NCI-H748 treated with DMSO at 0.1 percent for 48 hours (cell line): ENCODE data around the gene BCLAF1.
"Not testable (repeated sequence)": the region's sequence is repeated elsewhere in the genome, so short reads cannot be mapped to it uniquely, and the experiment has no call there.

ENCODE experiments used
- DNase-seq: peaks from one replicate; lab custom pipeline; 2025; lab: John Stamatoyannopoulos, UW

Gene BCLAF1

DNA sequence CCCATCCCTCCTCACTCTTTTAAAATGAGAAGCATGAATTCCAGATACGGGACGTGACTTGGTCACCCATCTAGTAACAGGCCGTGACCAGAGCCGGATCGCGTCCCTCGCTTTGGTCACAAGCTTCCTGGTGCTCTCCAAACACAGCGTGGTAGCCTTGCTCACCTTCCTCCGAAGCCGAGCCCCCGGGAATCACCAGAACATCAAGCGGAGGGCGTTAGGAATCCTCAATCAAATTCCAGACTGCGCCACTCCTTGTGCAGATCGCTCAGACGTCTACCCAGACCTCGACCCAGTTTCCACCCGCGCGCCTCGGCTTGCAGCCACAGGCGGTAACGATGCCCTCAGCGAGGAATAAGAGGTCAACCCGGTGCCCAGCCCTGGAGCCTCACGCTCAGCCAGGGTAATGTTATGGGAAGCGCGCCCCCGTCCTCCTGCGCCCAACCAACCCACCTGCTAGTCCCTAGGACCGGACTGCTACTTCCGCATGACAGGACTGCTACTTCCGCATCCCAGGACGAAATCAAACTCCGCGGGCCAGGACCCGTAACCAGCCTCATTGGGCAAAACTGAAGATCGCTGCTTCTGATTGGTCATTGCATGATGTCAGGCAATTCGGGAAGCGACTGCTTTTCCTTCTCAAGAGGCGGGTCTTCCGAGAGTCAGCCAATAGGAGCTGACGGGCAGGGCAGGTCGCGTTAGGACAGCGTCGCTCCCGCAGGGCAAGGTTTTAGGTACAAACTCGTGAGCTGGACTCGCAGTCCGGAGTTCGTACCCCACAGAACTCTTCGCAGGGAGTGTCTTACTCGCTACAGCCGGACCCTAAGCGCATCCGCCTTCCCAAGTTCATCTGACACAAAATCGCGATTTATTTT, 39.6 kb downstream of the BCLAF1 start, which contains the start of gene MTFR2:
Gene MTFR2 (minus strand): TSS at position 501 of the 875 bp plus-strand sequence. CDS start 1,212 bp downstream, outside the sequence.
- peak; percentile 96 for DNase-seq

DNA sequence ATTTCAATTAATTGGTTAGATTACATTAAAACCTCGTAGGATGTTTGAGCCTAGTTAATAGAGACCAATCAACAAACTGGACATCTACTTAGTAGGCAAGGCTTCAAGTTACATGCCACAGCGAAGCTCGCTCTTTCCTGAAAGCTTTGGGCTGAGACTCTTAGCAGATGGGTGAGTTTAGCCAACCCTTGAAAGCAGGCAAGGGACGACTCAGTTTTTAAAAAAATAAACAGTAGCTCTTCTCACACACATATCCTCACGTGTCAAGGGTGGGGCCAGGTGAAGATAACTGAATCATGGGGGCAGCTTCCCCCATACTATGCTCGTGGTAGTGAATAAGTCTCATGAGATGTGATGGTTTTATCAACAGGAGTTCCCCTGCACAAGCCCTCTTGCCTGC, 40.3 kb downstream of the BCLAF1 start:
- DNase-seq = no peak

DNA sequence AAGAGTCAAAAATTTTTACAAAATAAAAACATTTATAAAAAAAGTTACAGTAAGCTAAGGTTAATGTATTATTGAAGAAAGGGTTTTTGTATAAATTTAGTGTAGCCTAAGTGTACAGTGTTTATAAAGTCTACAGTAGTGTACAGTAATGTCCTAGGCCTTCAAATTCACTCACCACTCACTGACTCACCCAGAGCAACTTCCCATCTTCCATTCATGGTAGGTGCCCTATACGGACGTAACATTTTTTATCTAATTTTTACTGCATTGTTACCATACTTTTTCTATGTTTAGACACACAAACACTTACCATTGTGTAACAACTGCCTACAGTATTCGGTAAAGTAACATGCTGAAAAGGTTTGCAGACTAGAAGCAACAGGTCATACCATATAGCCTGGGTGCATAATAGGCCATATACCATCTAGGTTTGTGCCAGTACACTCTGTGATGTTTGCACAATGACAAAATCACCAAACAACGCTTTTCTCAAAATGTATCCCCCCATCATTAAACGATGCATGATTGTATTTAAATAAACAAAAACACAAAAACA, 45.5 kb downstream of the BCLAF1 start:
- no peak for DNase-seq

DNA sequence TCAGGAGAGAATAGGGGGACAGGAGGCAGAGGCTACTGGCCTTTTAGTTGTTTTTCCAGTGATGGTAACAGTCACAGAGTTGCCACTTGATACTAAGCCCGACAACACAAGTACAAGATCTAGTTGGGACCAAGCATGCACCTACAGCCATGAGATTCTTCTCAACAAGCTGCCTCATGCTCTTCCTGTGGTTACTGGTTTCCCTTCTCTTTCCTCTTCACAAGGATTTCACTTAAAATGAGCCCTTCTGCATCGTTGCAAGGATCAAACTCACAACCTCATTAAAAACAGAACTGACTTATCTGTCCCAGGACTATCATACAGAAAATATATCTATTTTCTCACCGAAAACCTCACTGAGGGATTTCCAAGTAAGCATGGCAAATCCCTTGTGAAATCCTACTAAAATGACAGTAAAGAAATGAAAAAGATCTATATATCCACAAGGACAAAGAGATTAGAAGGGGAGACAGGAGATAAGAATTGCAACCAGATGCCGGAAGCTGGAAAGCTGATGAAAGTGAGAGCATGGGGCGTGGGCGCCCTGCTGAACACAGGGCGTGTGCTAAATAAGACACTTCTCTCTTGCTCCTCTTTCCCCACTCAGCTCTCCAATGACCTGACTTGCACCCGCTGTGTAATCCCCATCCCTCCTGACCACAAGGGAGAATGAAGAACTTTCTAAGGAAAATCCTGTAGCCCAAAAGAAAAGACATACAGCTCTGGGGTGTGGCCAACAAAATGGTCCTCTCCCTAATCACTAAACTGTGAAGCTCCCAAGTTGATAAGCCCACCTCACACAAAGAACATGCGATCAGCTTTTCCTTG, 53.0 kb downstream of the BCLAF1 start:
- no peak for DNase-seq

DNA sequence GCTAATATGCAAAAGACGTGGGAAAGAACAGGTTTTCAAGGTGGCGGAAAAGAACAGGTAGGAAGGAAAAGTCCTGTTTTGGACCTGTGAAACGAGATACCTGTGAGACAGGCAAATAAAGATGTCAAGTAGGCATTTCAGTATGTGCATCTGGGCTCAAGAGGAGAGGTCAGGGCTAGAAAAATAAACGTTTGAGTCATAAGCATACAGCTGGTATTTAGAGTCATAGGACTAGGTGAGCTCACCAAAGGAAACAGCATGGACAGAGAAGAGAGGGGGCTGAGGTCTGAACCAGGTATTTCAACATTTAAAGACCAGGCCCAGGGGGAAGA, 54.4 kb downstream of the BCLAF1 start:
- DNase-seq = no peak

DNA sequence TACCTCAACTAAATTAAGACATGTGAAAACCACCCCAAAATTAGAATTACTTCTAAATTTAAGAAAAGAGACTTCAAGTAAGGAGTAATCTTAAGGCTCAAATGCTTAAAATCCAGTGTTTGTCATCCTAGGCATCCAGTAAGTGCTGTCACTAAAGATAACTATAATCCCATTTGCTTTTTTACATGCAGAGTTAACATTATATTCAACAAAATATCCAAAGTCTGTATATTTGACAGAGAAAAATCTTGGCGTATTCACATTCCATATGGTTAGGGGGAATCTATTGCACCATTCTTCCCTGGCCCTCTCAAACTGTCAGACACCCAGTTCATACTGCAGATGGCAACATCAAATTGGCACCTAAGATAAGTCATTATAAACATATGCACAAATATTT, 56.9 kb downstream of the BCLAF1 start:
- no peak for DNase-seq

DNA sequence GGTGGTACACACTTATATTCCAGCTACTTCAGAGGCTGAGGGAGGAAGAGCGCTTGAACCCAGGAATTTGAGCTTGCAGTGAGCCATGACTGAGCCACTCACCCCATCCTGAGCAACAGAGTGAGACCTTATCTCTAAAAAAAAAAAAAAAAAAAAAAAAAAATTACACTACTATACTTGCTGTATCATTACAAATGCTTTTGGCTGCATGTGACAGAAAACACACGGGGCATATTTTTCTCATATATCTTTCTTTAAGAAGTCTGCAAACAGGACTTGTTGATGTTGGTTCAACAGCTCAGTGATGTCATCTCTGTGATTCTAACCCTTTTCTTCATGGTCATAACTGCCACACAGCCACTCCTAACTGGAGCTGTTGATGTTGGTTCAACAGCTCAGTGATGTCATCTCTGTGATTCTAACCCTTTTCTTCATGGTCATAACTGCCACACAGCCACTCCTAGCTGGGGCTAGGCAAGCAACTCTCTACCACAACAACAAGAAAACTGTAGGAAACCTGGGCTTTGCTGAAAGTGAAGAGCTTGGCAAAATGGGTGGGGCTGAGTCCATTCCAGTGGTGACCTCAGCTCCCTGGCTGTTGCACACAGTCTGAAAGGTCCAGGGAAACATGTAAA, 59.3 kb downstream of the BCLAF1 start:
- DNase-seq = no peak

DNA sequence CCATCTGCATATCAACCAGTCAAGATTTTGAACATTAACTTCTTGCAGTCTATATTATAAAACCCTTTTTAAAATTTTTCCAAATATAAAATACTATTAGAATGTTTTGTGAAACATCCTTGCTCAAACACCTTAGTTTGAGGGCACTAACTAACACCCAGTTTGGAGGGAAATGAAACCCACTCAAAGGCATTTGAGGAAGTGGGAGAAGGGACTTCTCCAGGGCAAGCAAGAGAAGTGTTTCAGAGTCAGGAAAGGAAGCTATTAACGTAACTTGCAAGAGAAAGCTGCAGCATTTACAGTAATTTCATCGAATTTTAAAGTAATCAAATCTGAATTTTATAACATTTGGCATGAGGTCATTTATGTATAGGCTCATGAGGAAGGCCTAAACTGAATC, 60.8 kb downstream of the BCLAF1 start:
- DNase-seq = no peak

DNA sequence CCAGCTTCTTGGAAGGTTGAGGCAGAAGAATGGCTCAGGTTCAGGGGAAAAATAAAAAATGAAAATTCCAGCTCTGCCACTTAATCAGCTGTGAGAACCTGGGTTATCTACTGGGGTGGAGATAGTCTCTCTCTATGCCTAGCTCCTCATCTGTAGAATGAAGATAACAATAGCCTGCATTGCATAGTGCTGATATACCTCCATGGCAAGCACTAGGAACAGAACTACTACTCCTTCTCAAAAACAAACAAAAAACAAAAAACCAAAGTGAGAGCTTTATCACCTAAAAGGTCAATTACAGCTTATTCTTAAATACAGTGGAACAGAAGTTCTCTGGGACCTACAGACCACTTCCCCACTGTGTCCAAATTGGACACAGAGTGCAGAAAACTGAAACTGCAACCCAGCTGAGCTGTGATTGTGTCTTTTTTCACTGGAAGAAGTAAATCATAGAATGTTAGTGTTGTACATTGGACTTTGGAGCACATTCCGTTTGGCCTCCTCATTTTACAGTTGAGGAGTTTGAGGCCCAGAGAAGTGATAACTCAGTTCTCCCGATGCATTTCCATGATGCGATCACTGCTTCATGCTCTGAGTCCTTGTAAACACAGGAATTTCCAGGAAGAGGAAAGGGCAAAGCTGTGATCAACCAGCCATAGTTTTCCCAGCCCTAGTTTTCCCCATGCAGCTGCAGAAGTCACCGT, 62.8 kb downstream of the BCLAF1 start:
- no peak for DNase-seq

DNA sequence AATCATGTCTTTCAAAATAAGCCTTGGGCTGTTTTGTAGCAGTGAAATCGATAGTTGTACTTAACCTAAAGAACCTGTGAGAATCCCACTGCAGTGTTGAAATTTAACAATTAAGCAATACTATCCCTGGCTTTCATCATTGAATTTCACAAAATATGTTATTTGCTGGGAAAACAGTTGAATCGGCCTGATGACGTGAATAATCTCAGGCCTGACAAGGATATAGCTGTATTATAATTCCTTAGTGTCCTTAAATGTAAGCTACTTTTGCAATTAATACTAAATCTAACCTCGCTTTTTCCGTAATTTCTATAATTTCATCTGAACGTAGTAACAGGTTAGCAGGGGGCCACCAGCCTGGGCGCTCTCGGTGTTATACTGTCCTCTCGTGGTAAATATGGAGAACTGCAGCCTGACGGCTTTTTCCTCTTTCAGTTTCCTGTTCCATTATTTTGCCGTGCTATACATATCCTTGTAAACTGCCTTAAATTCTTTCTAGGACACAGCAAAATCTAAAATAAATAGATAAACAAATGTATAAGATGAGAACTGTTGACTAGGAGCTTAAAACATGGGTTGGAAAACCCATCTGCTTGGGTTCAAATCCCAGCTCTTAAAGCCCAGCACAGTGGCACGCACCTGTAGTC, 63.5 kb downstream of the BCLAF1 start:
- peak; percentile 74 for DNase-seq

DNA sequence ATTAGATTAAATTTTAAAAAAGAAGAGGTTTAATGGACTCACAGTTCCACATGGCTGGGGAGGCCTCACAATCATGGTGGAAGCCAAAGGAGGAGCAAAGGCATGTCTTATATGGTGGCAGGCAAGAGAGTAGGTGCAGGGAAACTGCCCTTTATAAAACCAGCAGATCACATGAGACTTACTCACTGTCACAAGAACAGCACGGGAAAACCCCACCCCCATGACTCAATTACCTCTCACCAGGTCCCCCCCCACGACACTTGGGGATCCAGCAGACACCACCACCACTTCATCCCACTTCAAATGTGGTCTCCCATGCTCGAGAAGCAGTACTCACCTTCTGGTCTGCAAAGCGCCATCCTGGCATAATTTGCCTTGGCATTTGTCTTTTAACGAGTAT, 64.2 kb downstream of the BCLAF1 start:
- no peak for DNase-seq

DNA sequence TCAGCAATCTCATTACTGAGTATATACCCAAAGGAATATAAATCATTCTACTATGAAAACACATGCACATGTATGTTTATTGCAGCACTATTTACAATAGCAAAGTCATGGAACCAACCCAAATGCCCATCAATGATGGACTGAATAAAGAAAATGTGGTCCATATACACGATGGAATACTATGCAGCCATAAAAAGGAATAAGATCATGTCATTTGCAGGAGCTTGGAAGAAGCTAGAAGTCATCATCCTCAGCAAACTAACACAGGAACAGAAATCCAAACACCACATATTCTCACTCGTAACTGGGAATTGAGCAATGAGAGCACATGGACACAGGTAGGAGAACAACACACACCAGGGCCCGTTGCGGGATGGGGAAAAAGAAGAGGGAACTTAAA, 64.7 kb downstream of the BCLAF1 start:
- not testable (repeated sequence) for DNase-seq

DNA sequence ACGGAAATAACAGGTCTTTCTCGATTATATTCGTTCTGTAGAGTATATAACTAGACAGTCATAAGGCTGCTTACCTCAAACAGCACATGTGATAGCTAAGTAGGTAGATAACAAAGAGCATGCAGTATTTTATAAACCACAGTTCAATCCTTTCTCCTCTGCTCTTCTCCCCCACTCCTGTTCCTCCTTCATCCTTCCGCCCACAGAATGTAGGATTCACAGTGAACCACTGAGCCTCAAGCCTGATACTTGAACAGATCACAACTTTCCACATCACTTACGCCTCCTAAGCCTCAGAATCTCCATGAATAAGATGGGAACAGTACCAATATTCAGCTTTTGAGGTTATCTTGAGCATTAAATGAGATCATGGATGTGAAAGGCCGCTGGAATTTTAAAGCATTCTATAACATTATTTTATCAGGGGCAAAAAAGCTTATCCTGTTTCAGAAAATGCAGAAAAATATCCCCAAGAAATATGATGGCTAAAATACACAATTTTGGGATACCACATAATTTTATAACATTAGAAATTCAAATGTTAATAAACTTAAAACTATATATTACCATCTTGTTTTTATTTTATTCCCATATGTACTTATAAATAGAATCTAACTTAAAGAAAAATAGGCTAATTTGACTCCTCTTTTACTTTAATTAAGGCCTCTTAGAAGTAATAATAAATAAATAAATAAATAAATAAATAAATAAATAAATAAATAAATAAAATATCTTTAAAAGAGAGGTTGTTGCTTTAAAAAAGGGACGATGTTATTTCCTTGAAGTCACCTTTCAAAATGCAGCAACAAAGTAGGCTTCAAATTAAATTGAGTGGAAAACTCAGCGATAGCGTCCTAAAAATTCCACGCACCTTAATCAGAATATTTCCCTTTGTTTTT, 72.9 kb downstream of the BCLAF1 start:
- no peak for DNase-seq

DNA sequence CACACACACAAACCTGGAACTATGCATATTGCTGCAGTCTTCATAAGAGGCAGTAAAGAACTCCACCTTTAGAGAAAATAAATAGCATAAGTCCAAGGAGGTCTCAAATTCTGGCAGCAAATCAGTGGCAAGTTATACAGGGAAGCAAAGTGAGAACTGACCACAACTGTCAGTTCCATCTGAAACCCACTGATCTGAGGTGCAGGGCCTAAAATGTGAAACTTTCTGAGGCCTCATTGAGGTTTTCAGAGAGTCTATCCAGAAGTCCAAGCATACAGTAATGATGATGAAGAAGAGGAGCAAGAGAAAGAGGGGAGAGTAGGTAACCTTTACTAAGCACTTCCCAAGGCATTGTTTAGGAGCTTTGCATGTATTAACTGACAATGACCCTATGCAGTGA, 75.8 kb downstream of the BCLAF1 start:
- DNase-seq = no peak

DNA sequence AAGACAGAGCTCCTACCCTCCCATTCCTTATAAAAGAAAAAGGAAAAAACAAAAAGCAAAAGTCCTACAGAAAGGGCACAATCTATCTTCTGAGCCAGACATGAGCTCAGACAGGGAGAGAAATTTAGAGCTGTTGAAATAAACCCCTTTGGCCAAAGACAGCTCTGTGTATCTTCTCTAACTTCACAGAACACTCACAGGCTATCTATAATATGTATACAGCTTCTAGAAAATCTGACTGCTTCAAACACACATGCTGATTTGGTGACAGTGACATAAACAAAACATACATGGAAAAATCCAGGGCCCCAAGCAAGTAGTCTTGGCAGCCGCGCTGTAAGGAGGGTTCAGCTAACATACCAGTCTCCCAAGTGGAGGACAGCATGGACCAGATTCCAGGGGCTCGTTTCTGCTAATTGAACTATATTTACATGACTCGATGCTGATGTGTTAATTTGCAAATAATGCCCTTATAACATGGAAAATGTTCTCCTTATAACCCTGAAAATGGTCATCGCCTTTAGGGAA, 76.6 kb downstream of the BCLAF1 start:
- DNase-seq = no peak

DNA sequence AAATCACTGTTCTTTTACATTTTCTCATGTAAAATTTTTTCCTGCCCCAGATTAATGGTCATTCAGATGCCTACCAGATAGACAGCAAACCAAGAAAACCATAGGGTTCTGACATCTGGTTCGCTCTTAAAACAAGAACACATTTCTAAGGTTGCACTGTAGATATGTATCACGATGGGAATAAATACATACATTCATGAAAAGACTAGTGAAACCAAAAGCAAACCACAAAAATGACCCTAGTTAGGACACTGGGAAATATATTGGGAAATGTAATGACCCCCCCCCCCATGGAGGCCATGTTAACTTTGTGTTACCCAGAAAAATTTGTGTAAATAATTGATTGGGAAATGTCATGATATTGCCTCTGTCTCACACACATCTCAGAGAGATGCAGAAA, 77.0 kb downstream of the BCLAF1 start:
- DNase-seq = no peak

DNA sequence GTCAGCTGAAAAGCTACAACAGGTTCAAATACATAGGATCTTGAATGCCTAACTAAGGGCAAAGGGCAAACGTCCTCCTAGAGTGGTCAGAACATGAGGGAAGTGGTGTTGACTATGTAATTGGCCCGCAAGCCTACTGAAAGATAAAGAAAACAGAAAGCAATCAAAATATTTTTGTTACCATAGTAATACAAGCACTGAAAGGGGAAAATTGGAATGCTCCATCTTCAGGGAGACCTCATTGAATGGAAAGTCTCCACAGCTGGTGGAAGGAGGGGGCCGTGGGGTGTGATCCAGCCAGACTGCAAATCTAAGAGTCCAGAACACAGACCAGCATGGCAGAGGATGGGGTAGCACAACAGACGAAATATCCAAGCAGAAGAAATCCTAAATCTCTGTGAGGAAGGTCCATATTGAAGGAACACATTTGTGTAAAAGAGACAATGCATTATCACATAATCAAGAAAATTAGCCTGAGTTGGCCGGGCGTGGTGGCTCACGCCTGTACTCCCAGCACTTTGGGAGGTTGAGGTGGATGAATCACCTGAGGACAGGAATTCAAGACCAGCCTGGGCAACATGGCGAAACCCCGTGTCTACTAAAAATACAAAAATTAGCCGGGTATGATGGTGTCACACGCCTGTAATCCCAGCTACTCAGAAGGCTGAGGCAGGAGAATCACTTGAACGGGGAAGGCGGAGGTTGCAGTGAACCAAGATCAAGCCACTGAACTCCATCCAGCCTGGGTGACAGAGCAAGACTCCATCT, 79.1 kb downstream of the BCLAF1 start:
- no peak for DNase-seq

DNA sequence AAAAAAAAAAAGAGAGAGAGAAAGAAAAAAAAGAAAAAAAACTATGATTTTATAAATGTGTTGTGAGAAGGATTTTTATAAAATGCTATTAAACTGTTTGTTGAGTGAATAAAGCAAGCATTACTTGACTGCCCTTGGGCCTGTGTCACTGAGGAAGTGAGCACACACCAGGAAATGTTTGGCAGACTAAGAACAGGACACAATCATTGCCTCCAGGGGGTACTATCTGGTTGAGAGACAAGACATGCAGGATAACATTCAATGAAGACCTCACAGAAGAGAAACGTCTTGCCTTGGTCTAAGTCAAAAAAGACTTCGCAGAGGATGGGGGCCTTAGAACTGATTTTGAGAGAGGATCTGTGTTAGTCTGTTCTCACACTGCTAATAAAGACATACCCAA, 80.2 kb downstream of the BCLAF1 start:
- DNase-seq = no peak

DNA sequence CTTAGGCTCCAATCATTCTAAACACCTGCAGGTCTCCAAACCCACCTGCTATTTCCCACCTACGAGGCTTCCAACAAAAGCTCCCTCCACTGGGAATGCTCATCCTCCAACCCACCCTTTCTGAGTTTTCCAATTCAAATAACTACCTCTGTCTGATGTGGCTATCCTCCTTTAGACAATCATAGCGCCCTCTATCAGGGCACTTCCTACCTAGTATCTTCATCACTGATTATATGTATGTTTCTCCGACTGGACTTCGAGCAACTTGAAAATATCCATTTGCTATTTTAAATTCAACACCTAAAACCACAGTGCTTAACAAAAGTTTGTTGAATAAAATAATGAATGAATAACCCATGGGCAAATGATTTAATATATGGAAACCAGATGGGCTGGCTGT, 80.9 kb downstream of the BCLAF1 start:
- DNase-seq = no peak
